ENCODE measurements around the gene CEP131.

The CEP131 gene

DNA sequence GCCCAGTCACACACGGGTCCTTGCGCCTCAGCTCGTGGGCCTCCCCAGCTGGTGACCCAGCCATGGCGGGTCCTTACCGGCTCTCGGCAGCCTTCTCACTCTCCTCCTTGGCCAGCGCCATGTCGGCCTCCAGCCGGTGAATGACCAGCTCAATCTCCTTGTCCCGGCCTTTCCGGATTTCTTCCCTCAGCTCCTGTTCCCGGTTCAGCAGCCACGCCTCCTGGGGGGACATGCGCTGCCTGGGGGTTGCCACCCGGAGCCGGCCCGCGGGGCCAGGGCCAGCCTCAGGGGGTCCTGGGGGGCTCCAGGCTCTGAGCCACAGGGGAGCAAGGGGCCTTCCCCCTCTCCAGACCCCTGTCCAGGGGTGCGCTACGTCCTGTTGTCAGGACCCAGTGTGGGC is 31.6 kb downstream of the CEP131 start:
- no peak overlapping the region for H3K4me3 ChIP-seq (replicated peaks; ENCODE audit: insufficient read depth, low read length)
- DNase-seq (ENCODE audit: low read depth in 1 of 2, low spot score in 1 of 2): no peak
- H3K27me3 ChIP-seq (ENCODE audit: insufficient read depth, poor library complexity, severe bottlenecking): no peaks in the 10 kb centered on the region
- TF ChIP-seq, protein P1, sequence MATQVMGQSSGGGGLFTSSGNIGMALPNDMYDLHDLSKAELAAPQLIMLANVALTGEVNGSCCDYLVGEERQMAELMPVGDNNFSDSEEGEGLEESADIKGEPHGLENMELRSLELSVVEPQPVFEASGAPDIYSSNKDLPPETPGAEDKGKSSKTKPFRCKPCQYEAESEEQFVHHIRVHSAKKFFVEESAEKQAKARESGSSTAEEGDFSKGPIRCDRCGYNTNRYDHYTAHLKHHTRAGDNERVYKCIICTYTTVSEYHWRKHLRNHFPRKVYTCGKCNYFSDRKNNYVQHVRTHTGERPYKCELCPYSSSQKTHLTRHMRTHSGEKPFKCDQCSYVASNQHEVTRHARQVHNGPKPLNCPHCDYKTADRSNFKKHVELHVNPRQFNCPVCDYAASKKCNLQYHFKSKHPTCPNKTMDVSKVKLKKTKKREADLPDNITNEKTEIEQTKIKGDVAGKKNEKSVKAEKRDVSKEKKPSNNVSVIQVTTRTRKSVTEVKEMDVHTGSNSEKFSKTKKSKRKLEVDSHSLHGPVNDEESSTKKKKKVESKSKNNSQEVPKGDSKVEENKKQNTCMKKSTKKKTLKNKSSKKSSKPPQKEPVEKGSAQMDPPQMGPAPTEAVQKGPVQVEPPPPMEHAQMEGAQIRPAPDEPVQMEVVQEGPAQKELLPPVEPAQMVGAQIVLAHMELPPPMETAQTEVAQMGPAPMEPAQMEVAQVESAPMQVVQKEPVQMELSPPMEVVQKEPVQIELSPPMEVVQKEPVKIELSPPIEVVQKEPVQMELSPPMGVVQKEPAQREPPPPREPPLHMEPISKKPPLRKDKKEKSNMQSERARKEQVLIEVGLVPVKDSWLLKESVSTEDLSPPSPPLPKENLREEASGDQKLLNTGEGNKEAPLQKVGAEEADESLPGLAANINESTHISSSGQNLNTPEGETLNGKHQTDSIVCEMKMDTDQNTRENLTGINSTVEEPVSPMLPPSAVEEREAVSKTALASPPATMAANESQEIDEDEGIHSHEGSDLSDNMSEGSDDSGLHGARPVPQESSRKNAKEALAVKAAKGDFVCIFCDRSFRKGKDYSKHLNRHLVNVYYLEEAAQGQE (IDR thresholded peaks at IDR 0.05; ENCODE audit: insufficient replicate concordance, low read depth): no peak
- no peak for TF ChIP-seq POLR2AphosphoS5 (IDR thresholded peaks at IDR 0.05; ENCODE audit: low read depth)
- no peak for TF ChIP-seq GABPA (IDR thresholded peaks at IDR 0.05; ENCODE audit: low read depth)
- no peak for TF ChIP-seq SPI1 (IDR thresholded peaks at IDR 0.05; ENCODE audit: borderline replicate concordance, low read depth)
- no peak for TF ChIP-seq CTCF (IDR thresholded peaks at IDR 0.05; ENCODE audit: insufficient read depth, low read length)
- H3K27ac ChIP-seq (replicated peaks): no peak overlapping the region

DNA sequence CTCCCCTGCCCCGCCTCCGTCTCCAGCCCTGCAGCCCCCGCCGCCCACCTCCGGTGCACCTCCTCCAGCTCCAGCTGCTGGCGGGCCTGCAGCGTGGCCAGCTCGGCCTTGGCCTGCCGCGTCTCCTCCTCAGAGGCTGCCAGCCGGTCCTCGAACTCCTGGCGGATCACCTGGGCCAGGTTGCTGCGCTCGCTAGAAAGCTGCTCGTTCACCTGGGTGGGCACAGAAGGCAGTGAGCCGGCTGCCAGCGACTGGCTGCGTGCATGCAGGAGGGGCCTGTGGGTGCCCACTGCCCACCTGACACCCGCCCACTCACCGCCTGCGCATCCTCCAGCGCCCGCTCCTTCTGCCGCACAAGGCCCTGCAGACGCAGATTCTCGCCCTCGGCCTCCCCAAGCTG is 32.2 kb downstream of the CEP131 start:
- H3K27ac ChIP-seq (replicated peaks): no peak overlapping the region
- TF ChIP-seq GABPA (IDR thresholded peaks at IDR 0.05; ENCODE audit: low read depth) (no peak), CTCF (IDR thresholded peaks at IDR 0.05; ENCODE audit: insufficient read depth, low read length) (no peak), POLR2AphosphoS5 (IDR thresholded peaks at IDR 0.05; ENCODE audit: low read depth) (no peak), SPI1 (IDR thresholded peaks at IDR 0.05; ENCODE audit: borderline replicate concordance, low read depth) (no peak)
- TF ChIP-seq, protein P1 (IDR thresholded peaks at IDR 0.05; ENCODE audit: insufficient replicate concordance, low read depth): no peak
- H3K27me3 ChIP-seq (ENCODE audit: insufficient read depth, poor library complexity, severe bottlenecking): no peaks in the 10 kb centered on the region
- DNase-seq (ENCODE audit: low read depth in 1 of 2, low spot score in 1 of 2): no peak
- H3K4me3 ChIP-seq (replicated peaks; ENCODE audit: insufficient read depth, low read length): no peak overlapping the region

- no peak for DNase-seq (ENCODE audit: low read depth in 1 of 2, low spot score in 1 of 2)
- TF ChIP-seq GABPA (IDR thresholded peaks at IDR 0.05; ENCODE audit: low read depth): no peak
- no peak for TF ChIP-seq SPI1 (IDR thresholded peaks at IDR 0.05; ENCODE audit: borderline replicate concordance, low read depth)
- TF ChIP-seq, protein P1 (IDR thresholded peaks at IDR 0.05; ENCODE audit: insufficient replicate concordance, low read depth): no peak
- no peak for TF ChIP-seq CTCF (IDR thresholded peaks at IDR 0.05; ENCODE audit: insufficient read depth, low read length)
- no peak for TF ChIP-seq POLR2AphosphoS5 (IDR thresholded peaks at IDR 0.05; ENCODE audit: low read depth)
- Histone ChIP-seq H3K27ac (replicated peaks) (no peak overlapping the region), H3K27me3 (ENCODE audit: insufficient read depth, poor library complexity, severe bottlenecking) (peaks cover 3% of the 10 kb centered on the region), H3K4me3 (replicated peaks; ENCODE audit: insufficient read depth, low read length) (no peak overlapping the region)
Observed at GRCh38 chr17:81189670-81190530, 32.9 kb downstream of the CEP131 start.

Data from HL-60 (cell line).